Fibroblast of skin of left biceps (primary cell): Measurements from ENCODE around the gene LZTS3.
"Not testable (repeated sequence)": the region's sequence is repeated elsewhere in the genome, so short reads cannot be mapped to it uniquely, and the experiment has no call there.

ENCODE experiments used
- DNase-seq, 2 experiments: peaks; one replicate each; pipeline ENCODE4 v3.0.0-alpha.2; 2013; ENCODE audit warnings: low read depth in 2 of 2

The LZTS3 gene

DNA sequence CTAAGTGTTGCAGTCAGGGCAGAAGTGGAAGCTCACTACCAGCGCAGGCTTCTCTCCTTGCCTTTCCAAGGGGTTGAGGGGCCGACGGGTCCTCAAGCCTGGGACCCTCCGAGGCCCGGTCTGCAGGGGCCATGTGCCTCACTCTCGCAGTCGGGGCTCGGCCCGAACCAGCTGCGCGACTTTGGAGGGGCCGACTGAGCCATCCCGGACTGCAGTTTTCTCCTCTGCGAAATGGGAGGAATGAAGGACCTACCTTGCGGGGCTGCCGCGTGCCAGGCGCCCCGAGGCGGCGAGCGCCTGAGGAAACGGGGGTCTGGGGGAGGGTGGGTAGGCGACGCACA is 5.6 kb downstream of the LZTS3 start:
- no peak for DNase-seq

DNA sequence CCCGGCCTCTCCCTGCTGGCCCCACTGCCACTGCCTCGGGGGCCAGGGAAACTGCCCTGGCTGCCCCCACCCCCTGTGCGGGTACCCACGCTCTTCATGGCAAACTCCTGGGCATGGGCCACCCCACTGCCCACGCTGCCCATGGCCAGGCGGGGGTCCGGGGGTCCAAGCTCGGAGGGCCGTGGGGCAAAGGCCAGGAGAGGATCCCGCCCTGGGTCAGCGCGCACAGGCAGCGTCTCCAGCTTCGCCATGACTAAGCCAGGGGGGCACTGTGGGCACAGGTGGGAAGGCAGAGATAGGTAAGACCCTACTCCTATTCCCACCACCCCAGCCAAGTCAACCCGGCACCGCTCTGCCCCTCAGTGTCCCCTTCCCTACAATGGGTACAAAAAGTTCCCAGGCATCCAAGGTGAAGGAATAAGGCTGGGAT is 6.4 kb downstream of the LZTS3 start:
- no peak for DNase-seq

DNA sequence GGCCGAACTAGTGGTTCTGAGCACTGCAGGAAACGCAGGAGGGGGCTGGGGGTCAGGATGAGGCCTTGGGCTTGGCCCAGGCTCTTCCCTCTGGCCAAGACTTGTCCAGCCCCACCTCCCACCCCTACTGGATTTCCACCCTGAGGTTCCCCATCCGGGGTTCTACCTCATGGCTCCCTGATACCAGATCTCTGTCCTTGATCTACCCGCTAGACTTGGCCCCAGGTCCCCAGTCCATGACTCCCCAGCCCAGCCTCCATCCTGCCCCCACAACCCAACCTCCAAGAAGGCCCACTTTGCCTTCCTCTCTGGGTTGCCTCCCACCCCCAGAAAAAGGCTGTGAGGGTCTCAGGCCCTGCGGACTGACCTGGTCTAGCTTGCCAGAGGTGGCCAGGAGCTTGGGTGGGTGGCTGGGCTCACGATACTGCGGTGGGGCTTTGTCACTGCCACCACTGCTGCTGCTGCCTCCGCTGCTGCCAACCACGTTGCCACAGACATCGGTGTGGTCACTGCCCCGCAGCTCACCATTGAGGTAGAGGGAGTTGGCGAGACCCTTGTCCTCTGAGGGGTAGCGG is 6.9 kb downstream of the LZTS3 start:
- DNase-seq: no peak

DNA sequence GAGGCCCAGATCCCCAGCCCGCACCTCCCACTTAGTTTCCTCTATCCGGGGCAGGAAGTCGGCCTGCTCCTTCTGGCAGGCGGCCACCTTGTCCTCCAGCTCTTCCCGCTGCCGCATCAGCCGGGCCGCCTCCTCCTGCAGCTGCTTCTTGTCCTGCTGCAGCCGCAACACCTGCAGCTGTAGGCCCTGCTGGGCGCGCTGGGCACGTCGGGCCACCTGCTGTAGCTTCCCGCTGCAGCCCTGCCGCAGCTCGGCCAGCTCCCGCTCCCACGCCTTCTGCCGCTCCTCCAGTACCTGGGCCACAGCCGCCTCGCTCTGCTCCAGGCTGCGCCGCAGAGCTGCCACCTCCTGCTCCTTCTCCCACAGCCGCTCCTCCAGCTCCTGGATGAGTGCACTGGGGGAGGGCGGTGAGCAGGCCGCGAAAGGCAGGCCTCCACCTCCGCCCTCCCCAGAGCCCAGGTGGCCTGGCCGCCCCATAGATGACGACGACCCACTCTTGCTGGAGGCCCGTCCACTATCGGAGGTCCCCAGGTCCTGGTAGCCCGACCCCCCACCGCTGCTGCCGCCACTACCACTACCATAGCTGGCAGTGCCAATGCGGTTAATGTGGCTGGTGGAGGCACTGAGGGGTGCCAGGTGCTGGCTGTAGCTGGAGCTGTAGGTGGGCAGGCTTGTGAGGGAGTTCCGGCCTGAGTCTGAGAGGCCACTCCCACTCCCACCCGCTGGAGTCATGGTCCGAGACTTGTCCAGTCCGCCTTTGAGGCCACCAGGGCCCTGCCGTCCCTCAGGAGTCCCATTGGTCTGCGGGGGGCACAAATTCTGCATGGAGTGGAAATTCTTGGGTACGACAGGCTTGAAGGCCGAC is 7.6 kb downstream of the LZTS3 start:
- DNase-seq: no peak

DNA sequence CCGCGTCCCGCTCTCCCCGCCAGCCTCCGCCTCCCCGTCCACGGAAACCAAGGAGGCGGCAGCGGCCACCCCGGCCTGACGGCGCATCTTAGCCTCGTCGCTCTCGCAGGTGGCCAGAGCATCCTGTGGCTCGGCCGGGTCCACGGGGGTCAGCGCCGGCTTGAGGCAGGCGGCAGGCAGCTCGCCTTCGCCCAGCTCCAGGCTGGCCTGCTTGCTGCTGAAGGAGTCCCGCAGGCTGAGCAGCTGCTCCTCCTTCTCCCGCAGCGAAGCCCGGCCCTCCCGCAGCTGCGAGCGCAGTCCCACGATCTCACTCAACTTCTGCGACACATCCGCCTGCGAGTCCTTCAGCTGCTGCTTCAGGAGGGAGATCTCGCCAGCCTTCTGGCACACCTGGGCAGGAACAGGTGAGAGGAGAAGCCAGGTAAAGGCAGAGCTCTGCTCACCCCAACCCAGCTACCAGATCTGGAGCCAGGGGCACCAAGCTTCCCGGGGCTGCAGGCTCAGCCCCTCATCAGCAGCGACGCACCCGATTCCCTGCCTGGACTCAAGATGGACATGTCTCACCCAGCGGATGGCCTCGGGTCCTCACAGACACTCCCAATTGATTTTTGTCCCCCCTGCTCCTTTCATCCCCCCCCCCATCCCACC is 8.5 kb downstream of the LZTS3 start:
- no peak for DNase-seq

DNA sequence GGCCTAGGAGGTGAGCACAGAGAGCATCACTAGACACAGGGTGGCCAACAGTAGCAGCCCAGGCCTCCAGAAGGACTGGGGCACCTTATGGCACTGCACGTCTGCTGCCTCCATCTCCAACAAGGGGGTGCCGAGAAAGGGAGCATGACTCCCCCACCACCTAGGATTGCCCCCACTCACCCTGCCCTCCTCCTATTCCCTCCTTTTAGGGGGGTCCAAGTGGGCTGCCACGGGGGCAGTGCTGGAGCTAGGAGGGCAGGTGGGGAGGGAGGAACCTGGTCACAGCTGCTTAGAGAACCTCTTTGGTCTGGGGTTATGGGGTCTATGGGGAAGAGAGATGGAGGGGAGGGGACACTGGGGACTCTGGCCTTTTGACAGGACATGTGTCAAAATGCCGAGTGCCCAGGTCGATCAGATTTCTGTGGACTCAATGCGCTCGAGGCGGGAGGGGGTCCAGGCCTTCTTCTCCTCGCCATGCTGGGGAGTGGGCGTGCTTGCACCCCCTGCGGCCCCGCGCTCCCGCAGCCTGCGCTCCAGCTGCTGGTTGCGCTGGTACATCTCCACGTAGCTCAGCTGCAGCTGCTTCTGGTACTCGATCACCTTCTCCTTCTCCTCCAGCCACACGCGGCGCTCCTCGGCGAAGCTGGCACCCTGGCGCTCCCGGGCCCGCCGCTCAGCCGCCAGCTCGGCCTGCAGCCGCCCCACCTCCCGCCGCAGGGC is 9.1 kb downstream of the LZTS3 start:
- DNase-seq: no peak

DNA sequence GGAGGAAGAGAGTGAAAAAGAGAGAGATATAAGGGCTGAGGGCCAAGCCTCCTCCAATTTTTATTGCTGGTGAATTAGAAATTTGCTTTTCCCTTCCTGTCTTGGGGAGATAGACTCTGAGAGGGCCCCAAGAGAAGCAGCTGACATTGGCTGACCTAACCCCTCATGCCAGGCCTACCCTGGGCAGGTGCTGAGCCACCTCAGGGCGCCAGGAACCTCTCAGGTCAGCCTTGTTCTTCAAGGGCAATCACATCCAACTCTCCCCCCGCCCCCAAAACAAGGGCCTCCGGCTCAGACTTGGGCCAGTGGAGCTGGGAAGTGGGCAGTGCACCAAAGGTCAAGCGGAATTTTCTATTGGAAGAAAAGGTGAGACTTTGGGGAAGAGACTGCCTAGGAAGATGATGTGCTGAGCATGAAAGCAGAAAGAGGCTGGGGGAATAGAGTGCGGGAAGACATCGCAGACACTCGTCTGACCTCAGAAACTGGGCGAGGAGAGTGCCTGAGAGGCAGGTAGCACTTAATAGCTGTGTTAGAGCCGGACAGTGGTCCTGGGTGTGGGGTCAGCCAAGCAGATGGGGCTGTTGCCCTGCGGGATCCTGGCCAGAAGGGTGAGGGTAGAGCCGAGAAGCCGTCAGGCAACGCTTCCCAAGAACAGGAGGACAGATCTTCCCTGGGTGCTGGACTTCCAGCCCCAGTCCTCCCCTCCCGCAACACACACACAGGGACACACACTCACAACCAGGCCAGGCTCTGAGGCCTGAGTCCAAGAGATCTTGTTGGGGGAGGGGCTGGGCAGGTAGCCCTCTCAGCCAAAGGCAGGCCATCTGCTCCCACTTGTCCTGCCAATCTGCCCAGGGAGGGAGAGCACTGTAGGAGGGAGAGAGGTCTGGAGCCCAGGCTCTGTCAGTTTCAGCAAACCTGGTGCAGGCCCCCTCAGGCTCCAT is 10.0 kb downstream of the LZTS3 start:
- no peak for DNase-seq

DNA sequence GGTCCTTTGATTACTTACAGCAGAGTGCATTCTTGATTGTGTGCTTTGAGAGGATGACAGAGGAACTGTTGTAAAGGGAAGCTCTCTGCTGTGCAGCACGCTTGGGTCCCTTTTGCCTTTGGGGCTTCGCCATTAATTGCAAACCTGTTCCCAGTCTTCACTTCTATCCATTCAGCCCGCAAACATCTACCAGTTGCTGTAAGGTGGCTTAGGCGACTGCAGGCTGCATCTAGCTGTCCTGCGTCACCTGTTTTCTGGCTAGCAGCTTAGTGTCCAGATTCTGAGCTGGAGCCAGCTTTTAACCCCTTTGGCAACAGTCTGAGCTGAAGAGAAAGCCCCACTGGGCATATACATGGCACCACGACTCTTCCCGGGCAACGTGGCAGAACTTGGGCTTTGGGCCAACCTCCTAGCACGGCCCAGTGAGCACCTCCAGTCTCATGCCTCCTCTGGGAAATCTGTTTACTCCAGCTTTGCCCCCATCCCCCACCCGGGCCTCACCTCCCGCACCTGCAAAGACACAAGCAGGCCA is 11.2 kb downstream of the LZTS3 start:
- DNase-seq: no peak

DNA sequence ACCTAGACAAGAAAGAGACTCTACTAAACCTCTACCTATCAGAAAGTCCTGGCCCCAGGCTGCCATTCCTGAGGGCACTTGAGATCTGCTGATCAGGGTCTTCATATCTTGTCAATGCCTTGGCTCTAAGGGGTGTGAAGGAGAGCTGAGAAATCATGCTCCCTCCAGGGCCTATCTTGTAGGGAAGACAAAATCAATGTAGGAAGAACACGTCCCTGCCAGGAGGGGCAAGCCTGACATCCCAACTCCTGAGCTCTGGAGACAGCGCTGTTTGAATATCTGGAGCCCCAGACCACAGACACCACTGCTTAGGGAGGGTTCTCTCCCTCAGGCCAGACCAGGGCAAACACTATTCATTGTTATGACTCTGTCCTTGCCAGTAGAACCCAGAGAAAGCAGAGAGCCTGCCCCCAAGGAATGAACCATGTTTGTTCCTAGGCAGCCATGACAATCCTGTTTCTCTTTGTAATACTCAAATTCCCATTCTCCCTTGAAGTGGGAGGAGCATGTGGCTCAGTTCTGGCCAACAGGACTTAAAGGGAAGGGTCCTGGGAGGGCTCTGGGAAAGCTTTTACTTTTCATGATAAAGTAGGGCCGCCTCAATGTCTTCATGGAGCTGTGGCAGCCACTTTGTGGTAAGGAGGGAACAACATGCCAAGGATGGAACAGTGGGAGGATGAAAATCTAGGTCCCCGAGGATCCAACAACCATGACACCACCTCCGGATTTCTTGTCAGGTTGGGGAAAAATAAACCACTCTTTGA is 11.9 kb downstream of the LZTS3 start:
- no peak for DNase-seq

DNA sequence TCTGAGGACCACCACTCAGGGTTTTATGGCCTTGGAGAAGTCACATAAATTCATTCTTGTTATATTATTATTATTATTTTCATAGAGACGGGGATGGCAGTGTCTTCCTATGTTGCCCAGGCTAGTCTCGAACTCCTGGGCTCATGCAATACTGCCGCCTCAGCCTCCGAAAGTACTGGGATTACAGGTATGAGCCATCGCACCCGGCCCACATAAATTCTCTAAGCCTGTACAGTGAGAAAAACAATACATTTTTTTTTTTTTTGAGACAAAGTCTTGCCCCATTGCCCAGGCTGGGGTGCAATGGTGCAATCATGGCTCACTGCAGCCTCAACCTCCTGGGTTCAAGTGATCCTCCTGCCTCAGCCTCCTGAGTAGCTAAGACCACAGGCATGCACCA is 12.9 kb downstream of the LZTS3 start:
- no peak for DNase-seq

DNA sequence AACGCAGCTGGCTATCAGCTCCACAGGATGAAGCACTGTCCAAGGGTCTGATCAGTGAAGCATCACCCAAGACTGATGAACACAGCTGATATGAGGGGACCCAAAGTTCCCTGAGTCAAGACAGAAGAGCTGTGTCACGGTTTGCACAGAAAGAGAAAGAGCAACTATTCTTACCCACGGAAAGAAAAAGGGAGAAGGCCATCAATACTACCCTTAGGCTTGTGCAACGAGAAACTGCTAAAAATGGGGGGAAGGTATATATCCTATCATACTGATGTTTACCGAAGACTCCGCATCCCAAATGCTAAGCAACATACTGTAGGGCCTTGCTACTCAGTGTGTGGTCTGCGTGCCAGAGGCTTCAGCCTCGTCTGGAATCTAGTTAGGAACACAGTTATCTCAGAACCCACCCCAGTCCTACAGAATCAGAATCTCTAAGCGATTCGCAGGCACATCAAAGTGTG is 14.3 kb downstream of the LZTS3 start:
- no peak for DNase-seq

DNA sequence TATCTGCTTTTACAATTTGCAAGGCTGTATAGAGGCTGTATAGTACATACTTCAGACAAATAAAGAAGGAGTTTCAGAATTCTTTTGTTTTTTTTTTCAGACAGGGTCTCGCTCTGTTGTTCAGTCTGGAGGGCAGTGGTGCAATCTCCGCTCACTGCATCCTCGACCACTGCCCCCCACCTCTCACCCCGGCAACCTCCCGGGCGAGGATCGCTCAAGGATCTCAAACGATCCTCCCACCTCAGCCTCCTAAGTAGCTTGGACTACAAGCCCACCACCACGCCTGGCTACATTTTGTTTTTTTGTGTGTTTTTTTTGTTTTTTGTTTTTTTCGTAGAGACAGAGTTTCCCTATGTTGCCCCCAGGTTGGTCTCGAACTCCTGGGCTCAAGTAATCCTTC is 15.5 kb downstream of the LZTS3 start:
- no peak for DNase-seq

DNA sequence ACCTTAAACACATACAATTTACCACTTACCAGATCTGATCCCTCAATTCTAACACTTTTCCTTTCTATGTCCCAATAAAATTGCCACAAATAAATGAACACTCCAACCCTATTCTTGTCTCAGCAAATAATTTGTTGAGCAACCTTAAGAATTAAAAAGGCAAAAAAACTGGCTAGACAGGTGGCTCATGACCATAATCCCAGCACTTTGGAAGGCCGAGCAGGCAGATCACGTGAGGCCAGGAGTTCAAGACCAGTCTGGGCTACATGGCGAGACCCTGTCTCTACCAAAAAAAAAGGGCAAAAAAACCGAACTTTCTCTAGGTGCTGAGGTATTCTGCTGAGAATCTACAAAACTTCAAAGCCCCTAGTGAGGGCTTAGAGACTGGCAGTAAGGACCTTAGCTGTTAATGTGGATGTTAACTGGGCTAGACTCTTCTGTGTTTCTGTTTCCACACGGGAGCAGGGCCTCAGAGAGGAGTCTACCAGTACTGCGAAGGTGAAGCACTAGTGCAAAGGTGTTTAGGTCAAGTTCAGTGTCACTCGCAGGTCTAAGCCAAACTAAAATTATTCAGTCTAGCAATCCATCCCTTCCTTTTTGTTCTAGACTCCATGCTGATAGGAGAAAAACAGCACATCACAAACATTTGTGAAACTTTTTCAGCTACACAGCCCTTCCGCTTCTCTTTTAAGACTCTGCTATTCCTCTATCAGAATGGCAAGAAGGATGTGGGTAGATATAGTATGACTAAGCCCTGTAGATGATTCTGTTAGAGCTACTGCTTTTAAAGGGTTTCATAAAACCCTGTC is 16.3 kb downstream of the LZTS3 start:
- no peak for DNase-seq

DNA sequence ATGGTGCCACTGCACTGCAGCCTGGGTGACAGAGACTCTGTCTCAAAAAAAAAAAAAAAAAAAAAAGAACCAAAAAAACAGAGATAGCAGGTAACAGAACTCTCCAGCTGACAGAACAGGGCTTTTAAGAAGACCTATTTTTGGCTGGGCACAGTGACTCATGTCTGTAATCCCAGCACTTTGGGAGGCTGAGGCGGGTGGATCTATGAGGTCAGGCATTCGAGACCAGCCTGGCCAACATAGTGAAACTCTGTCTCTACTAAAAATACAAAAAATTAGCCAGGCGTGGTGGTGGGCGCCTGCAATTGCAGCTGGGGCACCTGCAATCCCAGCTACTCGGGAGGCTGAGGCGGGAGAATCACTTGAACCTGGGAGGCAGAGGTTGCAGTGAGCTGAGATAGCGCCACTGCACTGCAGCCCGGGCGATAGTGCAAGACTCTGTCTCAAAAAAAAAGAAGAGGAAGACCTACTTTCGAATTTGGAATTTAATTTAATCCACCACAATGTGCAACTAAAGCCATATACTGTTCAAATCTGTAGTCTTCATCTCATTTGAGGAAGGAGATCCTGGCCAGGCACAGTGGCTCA is 21.2 kb downstream of the LZTS3 start:
- DNase-seq: not testable (repeated sequence)

DNA sequence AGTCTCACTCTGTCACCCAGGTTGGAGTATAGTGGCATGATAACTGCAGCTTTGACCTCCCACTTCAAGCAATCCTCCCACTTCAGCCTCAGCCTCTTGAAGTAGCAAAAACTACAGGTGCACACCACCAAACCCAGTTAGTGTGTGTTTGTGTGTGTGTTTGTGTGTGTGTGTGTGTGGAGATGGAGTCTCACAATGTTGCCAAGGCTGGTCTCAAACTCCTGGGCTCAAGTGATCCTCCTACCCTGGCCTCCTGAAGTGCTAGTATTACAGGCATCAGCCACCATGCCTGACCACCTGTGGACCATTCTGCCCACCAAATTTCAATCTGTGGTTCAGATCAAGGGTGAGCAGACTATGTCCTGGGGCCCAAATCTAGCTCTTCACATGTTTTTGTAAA is 22.4 kb downstream of the LZTS3 start:
- DNase-seq: no peak

DNA sequence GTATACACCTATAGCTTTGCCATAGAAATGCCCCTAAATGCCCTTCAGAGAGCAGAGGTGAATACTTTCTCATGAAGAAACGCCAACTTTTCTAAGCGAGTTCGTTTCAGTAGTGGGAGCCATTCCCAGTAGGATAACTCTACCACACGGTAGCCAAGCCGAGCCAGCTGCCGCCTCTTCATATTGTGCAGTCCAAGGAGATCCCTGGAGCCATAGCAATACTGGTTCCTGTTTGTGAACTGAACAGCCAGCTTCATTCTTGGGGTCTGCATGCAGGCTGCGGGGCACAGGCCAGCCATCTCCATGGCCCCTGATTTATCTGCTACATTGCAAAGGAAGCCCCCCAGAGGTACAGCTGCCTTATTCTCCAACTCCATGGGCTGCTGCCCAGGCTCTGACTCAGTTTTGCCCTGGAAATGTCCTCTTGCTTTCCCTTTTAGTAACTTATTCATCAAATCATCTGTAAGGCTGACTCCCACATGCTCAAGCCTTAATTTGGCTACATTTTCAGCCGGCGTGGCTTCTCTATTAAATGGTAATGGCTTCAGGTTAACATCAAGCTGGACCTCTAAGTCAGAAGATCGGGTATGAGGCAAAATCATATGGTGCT is 26.5 kb downstream of the LZTS3 start:
- DNase-seq: no peak

DNA sequence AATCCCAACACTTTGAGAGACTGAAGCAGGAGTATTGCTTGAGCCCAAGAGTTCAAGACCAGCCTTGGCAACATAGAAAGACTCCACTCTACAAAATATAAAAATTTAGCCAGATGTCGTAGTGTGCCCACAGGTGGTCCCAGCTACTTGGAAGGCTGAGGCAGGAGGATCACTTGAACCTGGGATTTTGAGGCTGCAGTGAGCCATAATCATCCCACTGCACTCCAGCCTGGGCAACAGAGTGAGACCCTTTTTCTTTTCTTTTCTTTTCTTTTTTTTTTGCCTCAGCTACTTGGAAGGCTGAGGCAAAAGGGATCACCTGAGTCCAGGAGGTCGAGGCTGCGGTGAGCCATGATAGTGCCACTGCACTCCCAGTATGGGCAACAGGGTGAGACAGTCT is 31.6 kb downstream of the LZTS3 start:
- DNase-seq: no peak

DNA sequence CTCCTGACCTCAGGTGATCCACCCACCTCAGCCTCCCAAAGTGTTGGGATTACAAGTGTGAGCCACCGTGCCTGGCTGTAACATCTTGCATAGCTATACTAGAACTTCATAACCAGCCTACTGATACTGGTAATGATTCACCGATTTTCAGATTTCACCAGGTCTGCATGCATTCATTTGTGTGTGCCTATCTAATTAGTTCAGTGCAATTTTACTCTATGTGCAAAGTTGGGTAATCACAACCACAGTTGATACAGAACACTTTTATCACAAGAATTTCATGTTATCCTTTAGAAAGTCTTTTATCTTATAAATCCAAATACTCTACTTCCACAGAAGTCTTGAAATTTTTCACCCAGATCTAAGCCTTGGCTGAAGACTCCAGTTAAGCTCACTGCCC is 35.9 kb downstream of the LZTS3 start:
- no peak for DNase-seq
